Left ventricle myocardium superior (tissue), 1 donor: ENCODE data around the gene CMSS1. TPM values are rescaled to one million over a fixed set of nuclear protein-coding genes. Genes with fewer than 3 reads are reported as not detected.

Source experiments
- ATAC-seq: fragments of 200-7000 bp; cut with Tn5 transposase; one replicate; pipeline ENCODE4 v1.9.1; 2020; ENCODE audit warnings: mild to moderate bottlenecking, moderate library complexity
- DNase-seq: peaks from one replicate; pipeline ENCODE4 v3.0.0-alpha.2; 2020
- intact Hi-C: fragments of 100-400 bp; cut with micrococcal nuclease; formaldehyde crosslinking; loops from one replicate; pipeline ENCODE4 v1.11.0; 2022
- long read RNA-seq: library from polyadenylated mRNA; unstranded; transcript quantifications from one replicate; pipeline ENCODE4 v2.0.0, GENCODE V29; 2021
- total RNA-seq: library from RNA; stranded (reverse); fragmentation: NEBNext Ultra II Directional; extraction: Animal tissue kit (Norgen Biotek cat#: 25700); gene quantifications from one replicate; pipeline ENCODE4 v1.2.1, GENCODE V29; 2021
- donor health status: DM: no; HTN: yes; CAD: no; lungs with severe emphysema.

Gene CMSS1
- total RNA-seq: 34.5 TPM
- long read RNA-seq, partial matches to known transcripts: 1 of 7 reads
- long read RNA-seq, other reads (novel, unspliced or antisense): 5 of 7 reads

GRCh38 chr3:99817437-99818240 lies at the start of gene CMSS1:
Gene CMSS1 (plus strand): TSS chr3:99817862.
- DNase-seq (peak; percentile 97), ATAC-seq (peak; percentile 98)
- intact Hi-C loops: no loop called here

GRCh38 chr3:99768126-99768525 lies 49.5 kb upstream of the CMSS1 start:
- no peak for ATAC-seq
- DNase-seq: no peak
- intact Hi-C loops: no loop called here

GRCh38 chr3:99768808-99769501 lies 48.7 kb upstream of the CMSS1 start:
- intact Hi-C loops: no loop called here
- peak; percentile 37 for ATAC-seq
- DNase-seq: no peak

- ATAC-seq (no peak), DNase-seq (no peak)
- intact Hi-C loops: no loop called here
Measured at GRCh38 chr3:99772171-99772570, 45.5 kb upstream of the CMSS1 start.

GRCh38 chr3:99772671-99773070 lies 45.0 kb upstream of the CMSS1 start:
- DNase-seq (no peak), ATAC-seq (no peak)
- intact Hi-C loops: no loop called here

- intact Hi-C loops: no loop called here
- ATAC-seq (no peak), DNase-seq (no peak)
Measured at GRCh38 chr3:99774467-99774866, 43.2 kb upstream of the CMSS1 start.

- DNase-seq: no peak
- no peak for ATAC-seq
- intact Hi-C loops: no loop called here
Measured at GRCh38 chr3:99776516-99777209, 41.0 kb upstream of the CMSS1 start.

GRCh38 chr3:99777210-99777549 lies 40.5 kb upstream of the CMSS1 start:
- DNase-seq (no peak), ATAC-seq (no peak)
- intact Hi-C loops: no loop called here

GRCh38 chr3:99777708-99778107 lies 40.0 kb upstream of the CMSS1 start:
- intact Hi-C loops: no loop called here
- DNase-seq (no peak), ATAC-seq (no peak)

- ATAC-seq: no peak
- intact Hi-C loops: no loop called here
- no peak for DNase-seq
Measured at GRCh38 chr3:99780749-99781148, 36.9 kb upstream of the CMSS1 start.

GRCh38 chr3:99781761-99782160 lies 35.9 kb upstream of the CMSS1 start:
- intact Hi-C loops: no loop called here
- ATAC-seq (no peak), DNase-seq (no peak)

- no peak for DNase-seq
- intact Hi-C loops: no loop called here
- no peak for ATAC-seq
Measured at GRCh38 chr3:99783011-99783573, 34.6 kb upstream of the CMSS1 start.

GRCh38 chr3:99789011-99789721 lies 28.5 kb upstream of the CMSS1 start:
- peak; percentile 93 for ATAC-seq
- intact Hi-C loops: no loop called here
- no peak for DNase-seq

- DNase-seq (no peak), ATAC-seq (no peak)
- intact Hi-C loops: no loop called here
Measured at GRCh38 chr3:99794485-99794884, 23.2 kb upstream of the CMSS1 start.

GRCh38 chr3:99795573-99795972 lies 22.1 kb upstream of the CMSS1 start:
- intact Hi-C loops: no loop called here
- ATAC-seq (no peak), DNase-seq (no peak)

- no peak for DNase-seq
- ATAC-seq: no peak
- intact Hi-C loops: no loop called here
Measured at GRCh38 chr3:99799422-99799821, 18.2 kb upstream of the CMSS1 start.

- intact Hi-C loops: no loop called here
- DNase-seq (no peak), ATAC-seq (no peak)
Measured at GRCh38 chr3:99803297-99803696, 14.4 kb upstream of the CMSS1 start.

- no peak for DNase-seq
- intact Hi-C loops: no loop called here
- no peak for ATAC-seq
Measured at GRCh38 chr3:99805160-99805559, 12.5 kb upstream of the CMSS1 start.

GRCh38 chr3:99808163-99808794 lies 9.4 kb upstream of the CMSS1 start:
- DNase-seq (no peak), ATAC-seq (peak; percentile 47)
- intact Hi-C loops: no loop called here
